H1 (cell line): Measurements from ENCODE around the gene SLC2A13. TPM values are rescaled to one million over a fixed set of nuclear protein-coding genes. Genes with fewer than 3 reads are reported as not detected.

ENCODE experiments used
- CTCF ChIA-PET: fragments of 300-600 bp; sonication (Branson Sonifier 250); formaldehyde crosslinking; loops from one replicate; lab custom pipeline; 2021; ENCODE audit not compliant: partially characterized antibody; lab: Charles Lee
- POLR2A ChIA-PET: fragments of 300-600 bp; sonication (Branson Sonifier 250); formaldehyde crosslinking; loops from one replicate; lab custom pipeline; 2021; ENCODE audit warnings: inconsistent platforms; ENCODE audit not compliant: partially characterized antibody; lab: Charles Lee
- DNase-seq, 2 experiments: peaks; one replicate each; pipeline versions ENCODE4 v3.0.0 to v3.0.0-alpha.2; 2010 to 2022; ENCODE audit warnings: low spot score in 2 of 2, low read depth in 1 of 2, mixed read lengths in 1 of 2
- FAIRE-seq: peaks from 2 replicates; lab custom pipeline; 2011; peaks lifted over from hg19 to GRCh38; lab: Jason Lieb, UNC
- H2AFZ ChIP-seq: 2 replicates; pipeline ENCODE4 v1.8.1; 2012; ENCODE audit warnings: low read length, inconsistent platforms
- H2AK5ac ChIP-seq: 2 replicates; pipeline ENCODE4 v1.6.1; 2013; ENCODE audit warnings: low read depth, low read length
- H2BK120ac ChIP-seq: replicated peaks from 2 replicates; pipeline ENCODE3; 2013; ENCODE audit warnings: low read depth, low read length, inconsistent platforms
- H2BK12ac ChIP-seq: 2 replicates; pipeline ENCODE4 v1.6.1; 2013; ENCODE audit warnings: low read depth, low read length
- H2BK15ac ChIP-seq: 2 replicates; pipeline ENCODE4 v1.6.1; 2013; ENCODE audit warnings: low read length
- H2BK20ac ChIP-seq: 2 replicates; pipeline ENCODE4 v1.6.1; 2013; ENCODE audit warnings: low read length
- H2BK5ac ChIP-seq: 2 replicates; pipeline ENCODE4 v1.6.1; 2013; ENCODE audit warnings: low read depth, low read length
- H3K14ac ChIP-seq: 2 replicates; pipeline ENCODE4 v1.6.1; 2013; ENCODE audit warnings: inconsistent platforms; ENCODE audit not compliant: insufficient read length
- H3K18ac ChIP-seq: 2 replicates; pipeline ENCODE4 v1.6.1; 2013; ENCODE audit warnings: low read length; ENCODE audit errors: extremely low read depth
- H3K23ac ChIP-seq: 2 replicates; pipeline ENCODE4 v1.6.1; 2013; ENCODE audit warnings: inconsistent platforms; ENCODE audit not compliant: insufficient read length
- H3K23me2 ChIP-seq: 2 replicates; pipeline ENCODE4 v1.6.1; 2013; ENCODE audit warnings: low read depth, low read length
- H3K27ac ChIP-seq: 2 replicates; pipeline ENCODE4 v1.6.1; 2011; ENCODE audit warnings: low read depth, low read length, inconsistent platforms
- H3K27me3 ChIP-seq, 4 experiments: replicated peaks in 1 of 4; 1 replicate in 1 of 4; 2 replicates in 3 of 4; pipeline versions ENCODE4 v1.6.1 to v1.8.1; 2011 to 2013; ENCODE audit warnings: low read length in 3 of 4, mild to moderate bottlenecking in 3 of 4, inconsistent platforms in 2 of 4, mixed read lengths in 2 of 4, moderate library complexity in 1 of 4; ENCODE audit not compliant: control insufficient read depth in 3 of 4, insufficient read depth in 3 of 4; ENCODE audit errors: extremely low read depth in 1 of 4
- H3K36me3 ChIP-seq, 4 experiments: 2 replicates each; pipeline versions ENCODE4 v1.6.1 to v1.8.1; 2011 to 2013; ENCODE audit warnings: mild to moderate bottlenecking in 4 of 4, low read length in 3 of 4, moderate library complexity in 2 of 4, control low read depth in 1 of 4, inconsistent platforms in 1 of 4; ENCODE audit not compliant: insufficient read depth in 4 of 4, control insufficient read depth in 2 of 4
- H3K4ac ChIP-seq: replicated peaks from 2 replicates; pipeline ENCODE3; 2013; ENCODE audit warnings: low read length, low read depth, mixed read lengths, inconsistent platforms; ENCODE audit not compliant: insufficient read length
- H3K4me1 ChIP-seq, 4 experiments: replicated peaks in 1 of 4; 1 replicate in 1 of 4; 2 replicates in 3 of 4; pipeline versions ENCODE4 v1.6.1 to v1.8.1; 2011 to 2013; ENCODE audit warnings: low read length in 3 of 4, inconsistent platforms in 2 of 4, mixed read lengths in 1 of 4; ENCODE audit not compliant: insufficient read depth in 4 of 4, control insufficient read depth in 3 of 4
- H3K4me2 ChIP-seq, 2 experiments: 2 replicates each; pipeline versions ENCODE4 v1.6.1 to v1.8.1; 2011 to 2013; ENCODE audit warnings: low read depth in 2 of 2, low read length in 2 of 2, control low read depth in 1 of 2, inconsistent platforms in 1 of 2, mild to moderate bottlenecking in 1 of 2; ENCODE audit not compliant: insufficient read depth in 1 of 2
- H3K4me3 ChIP-seq, 4 experiments: fragments of 200-600, 300-600 bp in 1 of 4; sonication (generic), shearing (Covaris generic), sonication (Bioruptor Twin) in 1 of 4; 2 replicates each; pipeline versions ENCODE4 v1.5.1 to v1.8.1; 2011 to 2016; ENCODE audit warnings: low read length in 4 of 4, low read depth in 3 of 4, control low read depth in 2 of 4, inconsistent platforms in 2 of 4, mild to moderate bottlenecking in 2 of 4, mixed read lengths in 1 of 4, moderate library complexity in 1 of 4; ENCODE audit not compliant: insufficient read depth in 2 of 4; ENCODE audit errors: extremely low read depth in 1 of 4
- H3K56ac ChIP-seq: replicated peaks from 2 replicates; pipeline ENCODE3; 2013; ENCODE audit warnings: low read depth, mild to moderate bottlenecking, mixed read lengths, low read length, inconsistent platforms; ENCODE audit not compliant: insufficient read length
- H3K79me1 ChIP-seq: 2 replicates; pipeline ENCODE4 v1.6.1; 2013; ENCODE audit warnings: low read depth, low read length, control low read depth
- H3K79me2 ChIP-seq, 2 experiments: 2 replicates each; pipeline versions ENCODE4 v1.6.1 to v1.8.1; 2012 to 2013; ENCODE audit warnings: low read length in 2 of 2, mild to moderate bottlenecking in 2 of 2, inconsistent platforms in 1 of 2; ENCODE audit not compliant: insufficient read depth in 2 of 2, control insufficient read depth in 1 of 2
- H3K9ac ChIP-seq, 4 experiments: replicated peaks in 1 of 4; 1 replicate in 1 of 4; 2 replicates in 3 of 4; pipeline versions ENCODE4 v1.6.1 to v1.8.1; 2011 to 2013; ENCODE audit warnings: low read depth in 3 of 4, low read length in 3 of 4, control low read depth in 2 of 4, mild to moderate bottlenecking in 2 of 4, moderate library complexity in 2 of 4, inconsistent platforms in 1 of 4; ENCODE audit errors: extremely low read depth in 1 of 4
- H3K9me3 ChIP-seq, 2 experiments: 2 replicates each; pipeline versions ENCODE4 v1.6.1 to v1.8.1; 2012 to 2013; ENCODE audit warnings: mild to moderate bottlenecking in 2 of 2, moderate library complexity in 2 of 2, control low read depth in 1 of 2, inconsistent platforms in 1 of 2, low read depth in 1 of 2, low read length in 1 of 2, mixed read lengths in 1 of 2; ENCODE audit not compliant: insufficient read depth in 2 of 2
- H4K20me1 ChIP-seq, 2 experiments: replicated peaks in 1 of 2; 2 replicates each; pipeline versions ENCODE3 to v1.8.1; 2011 to 2013; ENCODE audit warnings: inconsistent platforms in 2 of 2, low read length in 2 of 2, mild to moderate bottlenecking in 1 of 2; ENCODE audit not compliant: insufficient read depth in 2 of 2, control insufficient read depth in 1 of 2
- H4K5ac ChIP-seq: 2 replicates; pipeline ENCODE4 v1.6.1; 2013; ENCODE audit warnings: low read length, low read depth, mixed read lengths, inconsistent platforms; ENCODE audit not compliant: insufficient read length
- H4K8ac ChIP-seq: 2 replicates; pipeline ENCODE4 v1.8.0; 2013; ENCODE audit warnings: mild to moderate bottlenecking, moderate library complexity, low read length, inconsistent platforms; ENCODE audit not compliant: insufficient read depth; ENCODE audit errors: extremely low read depth
- H4K91ac ChIP-seq: replicated peaks from 2 replicates; pipeline ENCODE3; 2013; ENCODE audit warnings: low read length, mixed read lengths, inconsistent platforms; ENCODE audit not compliant: insufficient read length
- RXRA ChIP-seq: IDR thresholded peaks from 2 replicates; pipeline ENCODE4 v1.6.1; 2011; ENCODE audit warnings: low read depth, mild to moderate bottlenecking, low read length, moderate library complexity; ENCODE audit not compliant: insufficient read depth
- WGBS, 2 experiments: shearing (Covaris generic) in 1 of 2; methylation state at CpG; one replicate each; pipeline versions ENCODE4 v1.1.6 to v1.1.7; 2013 to 2015; ENCODE audit warnings: low lambda C conversion rate in 2 of 2, mixed read lengths in 2 of 2, inconsistent platforms in 1 of 2, low coverage in 1 of 2, missing lambda C conversion rate in 1 of 2; ENCODE audit not compliant: insufficient replicate concordance in 2 of 2, insufficient coverage in 1 of 2, insufficient read length in 1 of 2; ENCODE audit errors: extremely low coverage in 1 of 2, missing lambda C conversion rate in 1 of 2; 5-methylcytosine and 5-hydroxymethylcytosine counted together
- polyA plus RNA-seq, 7 experiments: library from polyadenylated mRNA; depleted of rRNA in 3 of 7; stranded (reverse) in 5 of 7; unstranded in 2 of 7; fragments of >200 nt in 5 of 7; fragments of 200-250 nt in 2 of 7; gene quantifications; 1 replicate in 5 of 7; 2 replicates in 1 of 7; 4 replicates in 1 of 7; pipeline versions ENCODE4 v1.2.1 to v1.2.3, GENCODE V29; 2011 to 2013; ENCODE audit warnings: missing spikeins in 2 of 7, mixed read lengths in 2 of 7
- total RNA-seq: library from RNA; stranded (reverse); fragmentation: NEBNext Ultra II Directional; extraction: Animal tissue kit (Norgen Biotek cat#: 25700); gene quantifications from 2 replicates; pipeline ENCODE4 v1.2.1, GENCODE V29; 2021

Gene SLC2A13
- total and polyA plus RNA-seq, 2 of the 8 experiments (the other 6 are each of a cell fraction or from before 2014, with no cell fraction given) = 2.8 to 9.6 TPM

DNA sequence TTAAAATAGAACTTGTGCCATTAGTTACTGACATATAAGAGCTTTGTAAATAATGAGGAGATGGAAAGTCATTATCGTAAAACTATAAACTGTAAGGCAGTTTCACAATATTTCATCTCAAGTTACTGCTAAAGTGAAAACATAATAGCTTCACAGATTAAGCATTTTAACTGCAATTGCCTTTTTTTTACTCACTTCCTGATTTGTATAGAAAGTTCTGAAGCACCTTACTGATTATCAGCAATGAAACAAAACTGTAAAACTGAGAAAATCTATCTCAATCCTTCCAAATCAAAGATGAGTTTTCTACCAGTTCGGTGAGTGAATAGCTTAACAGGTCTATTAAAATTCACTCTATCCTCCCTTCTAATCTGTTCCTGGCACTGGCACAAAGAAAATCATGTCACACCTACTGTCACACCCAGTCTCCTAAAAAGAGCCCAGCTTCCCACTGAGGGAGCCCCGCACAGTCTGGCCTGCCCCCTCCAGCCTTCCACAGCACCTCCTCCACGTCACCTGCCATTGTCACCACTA, 324.9 kb downstream of the SLC2A13 start:
- Histone ChIP-seq H2BK20ac (no peak overlapping the region), H3K23me2 (no peaks in the 10 kb centered on the region), H3K36me3 (no peaks in the 10 kb centered on the region; a peak in 1 of 8 replicates), H2BK15ac (no peak overlapping the region), H3K4me3 (no peak overlapping the region), H4K5ac (no peak overlapping the region), H3K4ac (no peak overlapping the region), H2AFZ (no peak overlapping the region), H3K27ac (no peak overlapping the region), H2AK5ac (no peak overlapping the region), H3K4me1 (no peaks in the 10 kb centered on the region), H3K14ac (no peak overlapping the region), H2BK12ac (no peak overlapping the region), H3K56ac (no peak overlapping the region), H4K91ac (no peak overlapping the region), H3K9me3 (no peaks in the 10 kb centered on the region), H3K79me1 (no peaks in the 10 kb centered on the region), H4K20me1 (no peaks in the 10 kb centered on the region), H3K79me2 (no peaks in the 10 kb centered on the region), H2BK120ac (no peak overlapping the region), H4K8ac (no peak overlapping the region), H3K27me3 (no peaks in the 10 kb centered on the region), H3K18ac (no peak overlapping the region), H3K9ac (no peak overlapping the region), H2BK5ac (no peak overlapping the region), H3K4me2 (no peak overlapping the region), H3K23ac (no peak overlapping the region)
- 98% methylated on average over 4 of the region's 4 CpGs; no CpG with 5 or more reads in 1 of the 2 experiments for WGBS, 2 experiments
- no peak for FAIRE-seq
- TF ChIP-seq RXRA = no peak
- ChIA-PET CTCF (no interaction called here), POLR2A (no interaction called here)
- DNase-seq = no peak
